Heart left ventricle (tissue), 16 donors: ENCODE results near the gene NRTN. TPM values are rescaled to one million over a fixed set of nuclear protein-coding genes. Genes with fewer than 3 reads are reported as not detected.
"Not testable (repeated sequence)": the region's sequence is repeated elsewhere in the genome, so short reads cannot be mapped to it uniquely, and the experiment has no call there.

ENCODE experiments used
- ATAC-seq, 4 donors: fragments of 200-7000 bp; cut with Tn5 transposase; one replicate each; pipeline ENCODE4 v1.9.1; 2020 to 2022; ENCODE audit warnings: moderate library complexity in 4 of 4, mild to moderate bottlenecking in 3 of 4, moderate number of reproducible peaks in 1 of 4
- DNase-seq, 5 donors: peaks; one replicate each; pipeline ENCODE4 v3.0.0-alpha.2; 2020
- H3K27ac ChIP-seq, 12 donors: fragments of 200-600 bp; sonication (generic) in 4 of 12; one replicate each; pipeline versions ENCODE4 v1.5.0 to v1.8.0; 2016 to 2022; ENCODE audit warnings: mild to moderate bottlenecking in 2 of 12
- H3K27me3 ChIP-seq, 9 donors: fragments of 200-600 bp; sonication (generic) in 2 of 9; one replicate each; pipeline versions ENCODE4 v1.5.1 to v1.8.0; 2016 to 2022; ENCODE audit warnings: mild to moderate bottlenecking in 3 of 9
- H3K36me3 ChIP-seq, 9 donors: fragments of 200-600 bp; sonication (generic) in 2 of 9; one replicate each; pipeline versions ENCODE4 v1.5.0 to v1.8.0; 2018 to 2022; ENCODE audit warnings: mild to moderate bottlenecking in 2 of 9
- H3K4me1 ChIP-seq, 12 donors: fragments of 200-600 bp; sonication (generic) in 4 of 12; one replicate each; pipeline versions ENCODE4 v1.5.0 to v1.8.0; 2016 to 2022; ENCODE audit warnings: mild to moderate bottlenecking in 3 of 12
- H3K4me3 ChIP-seq, 12 donors: fragments of 200-600 bp; sonication (generic) in 4 of 12; one replicate each; pipeline versions ENCODE4 v1.5.0 to v1.8.0; 2017 to 2022; ENCODE audit warnings: mild to moderate bottlenecking in 9 of 12, moderate library complexity in 4 of 12
- H3K9me3 ChIP-seq, 12 donors: fragments of 200-600 bp; sonication (generic) in 4 of 12; one replicate each; pipeline versions ENCODE4 v1.5.0 to v1.8.0; 2016 to 2022; ENCODE audit warnings: mild to moderate bottlenecking in 1 of 12
- CTCF ChIP-seq, 12 donors: fragments of 200-600 bp; sonication (generic) in 4 of 12; IDR thresholded peaks; one replicate each; pipeline versions ENCODE4 v1.5.0 to v1.8.0; 2018 to 2022; ENCODE audit warnings: antibody characterized with exemption in 12 of 12, mild to moderate bottlenecking in 5 of 12
- POLR2A ChIP-seq, 2 donors: fragments of 450-650 bp; IDR thresholded peaks; one replicate each; pipeline ENCODE4 v1.6.1; 2017; ENCODE audit warnings: antibody characterized with exemption in 2 of 2, mild to moderate bottlenecking in 2 of 2, moderate library complexity in 2 of 2
- WGBS, 4 donors: extraction: QIAGEN DNeasy Blood & Tissue Kit in 2 of 4; methylation state at CpG; one replicate each; pipeline versions ENCODE4 v1.1.5 to v1.1.7; 2013 to 2018; 5-methylcytosine and 5-hydroxymethylcytosine counted together
- intact Hi-C, 10 donors: fragments of 100-400 bp; cut with DNase I; formaldehyde crosslinking; loops; one replicate each; pipeline versions ENCODE4 v1.11.1 to v1.14.2; 2022
- polyA plus RNA-seq, 2 donors: library from polyadenylated mRNA; stranded (reverse); fragments of 200-250 nt; gene quantifications; one replicate each; pipeline ENCODE4 v1.2.3, GENCODE V29; 2013
- total RNA-seq, 9 donors: library from RNA; depleted of rRNA in 2 of 9; stranded (reverse); fragments of >200 nt in 2 of 9; fragmentation: NEBNext Ultra II Directional in 3 of 9; extraction: Animal tissue kit (Norgen Biotek cat#: 25700) in 3 of 9; gene quantifications; one replicate each; pipeline versions ENCODE4 v1.1.0 to v1.2.4, GENCODE V29; 2016 to 2023
- donor health status: ischemic (EF 13 %, LVEDD 7.1; RV severe dilation, severe dysfunction).
- donor health status: healthy with polysubstance abuse.
- donor health status: DM: no; HTN: yes; CAD: no.
- donor health status: DM: no; HTN: no; CAD: no.
- donor health status: ischemic (EF 25% LVEDD 6.9; RV normal size, moderate dysfunction).
- donor health status: ischemic (EF 25% LVEDD 5.7; RV mildly dilated, moderate dysfunction).
- donor health status: healthy.
- donor health status: DM: yes; HTN: yes; CAD: no.
- donor health status: ischemic (EF 35%, LVEDD 5.7; RV mildly dilated, moderate dysfunction).
- donor health status: nonischemic (EF 11% LVEDD 7.7; RV severe dilation, severe dysfunction).
- donor health status: DM: yes; HTN: yes; CAD: no.
- donor health status: PGD.
- donor health status: ischemic (EF 29% LVEDD 5.4; RV normal size, mild dysfunction).
- donor health status: nonischemic (EF 23%, LVEDD 6.1; RV moderate dilation, normal function).

The NRTN gene
- total and polyA plus RNA-seq, 11 donors = 8.0 to 54.2 (median 18.2) TPM

- H3K4me3 ChIP-seq = no peak overlapping the region
- H3K27me3 ChIP-seq = no peaks in the 10 kb centered on the region
- no peaks in the 10 kb centered on the region for H3K4me1 ChIP-seq
- H3K9me3 ChIP-seq = no peaks in the 10 kb centered on the region
- H3K27ac ChIP-seq = no peak overlapping the region
- TF ChIP-seq POLR2A (IDR thresholded peaks at IDR 0.05) (no peak), CTCF (IDR thresholded peaks at IDR 0.05) (no peak)
- DNase-seq (no peak), ATAC-seq (no peak)
- 76 to 94% (median 89%) methylated on average over 5 to 21 of the region's 21 CpGs for WGBS, 4 donors
- intact Hi-C loops = no loop called here
- H3K36me3 ChIP-seq = no peaks in the 10 kb centered on the region
Measured at GRCh38 chr19:5843295-5843927, 38.5 kb downstream of the NRTN start.

GRCh38 chr19:5844456-5845433 lies 39.9 kb downstream of the NRTN start:
- H3K9me3 ChIP-seq = no peaks in the 10 kb centered on the region
- H3K27me3 ChIP-seq = no peaks in the 10 kb centered on the region
- H3K4me1 ChIP-seq = no peaks in the 10 kb centered on the region
- DNase-seq (no peak), ATAC-seq (no peak)
- H3K36me3 ChIP-seq = no peaks in the 10 kb centered on the region
- no peak for TF ChIP-seq CTCF (IDR thresholded peaks at IDR 0.05)
- no peak for TF ChIP-seq POLR2A (IDR thresholded peaks at IDR 0.05)
- H3K4me3 ChIP-seq = no peak overlapping the region
- H3K27ac ChIP-seq = no peak overlapping the region
- intact Hi-C loops = no loop called here
- 79 to 86% (median 84%) methylated on average over 15 to 24 of the region's 24 CpGs for WGBS, 4 donors

- H3K36me3 ChIP-seq, H3K4me1 ChIP-seq, H3K9me3 ChIP-seq, intact Hi-C loops, ATAC-seq, DNase-seq, H3K27me3 ChIP-seq, H3K27ac ChIP-seq, H3K4me3 ChIP-seq: not testable (repeated sequence)
- 80 to 88% (median 86%) methylated on average over 10 of the region's 10 CpGs for WGBS, 4 donors
Measured at GRCh38 chr19:5847846-5848245, 43.0 kb downstream of the NRTN start.

GRCh38 chr19:5848621-5849020 lies 43.8 kb downstream of the NRTN start:
- 71 to 85% (median 81%) methylated on average over 5 of the region's 5 CpGs for WGBS, 4 donors
- DNase-seq, H3K4me1 ChIP-seq, H3K9me3 ChIP-seq, ATAC-seq, H3K4me3 ChIP-seq, intact Hi-C loops, H3K36me3 ChIP-seq, H3K27ac ChIP-seq, H3K27me3 ChIP-seq: not testable (repeated sequence)

- H3K27ac ChIP-seq = no peak overlapping the region
- 85 to 95% (median 89%) methylated on average over 6 of the region's 6 CpGs for WGBS, 4 donors
- intact Hi-C loops = no loop called here
Measured at GRCh38 chr19:5850189-5850588, 45.3 kb downstream of the NRTN start.

More at GRCh38 chr19:5850189-5850588, 45.3 kb downstream of the NRTN start:
- no peak for DNase-seq
- Histone ChIP-seq H3K4me3 (no peak overlapping the region), H3K9me3 (no peaks in the 10 kb centered on the region), H3K4me1 (peaks cover 0 to 4% (median 0%) of the 10 kb centered on the region in 12 donors), H3K27me3 (no peaks in the 10 kb centered on the region), H3K36me3 (no peaks in the 10 kb centered on the region)
- TF ChIP-seq POLR2A (IDR thresholded peaks at IDR 0.05) (no peak), CTCF (IDR thresholded peaks at IDR 0.05) (no peak)
- ATAC-seq = no peak
